Esophagus muscularis mucosa (tissue), 3 donors: Measurements from ENCODE around the gene ZNF485.

Experiments used
- POLR2AphosphoS5 ChIP-seq, 2 donors: sonication (generic); formaldehyde crosslinking; IDR thresholded peaks; one replicate each; pipeline ENCODE4 v1.6.1; 2017; ENCODE audit warnings: antibody characterized with exemption in 2 of 2
- TF ChIP-seq, protein P1 (sequence below), 3 experiments: fragments of 200-600 bp in 2 of 3; fragments of 450-650 bp in 1 of 3; sonication (generic) in 2 of 3; IDR thresholded peaks; one replicate each; pipeline ENCODE4 v1.5.1; 2017 to 2019; ENCODE audit warnings: antibody characterized with exemption in 3 of 3, mild to moderate bottlenecking in 2 of 3, moderate library complexity in 1 of 3

DNA sequence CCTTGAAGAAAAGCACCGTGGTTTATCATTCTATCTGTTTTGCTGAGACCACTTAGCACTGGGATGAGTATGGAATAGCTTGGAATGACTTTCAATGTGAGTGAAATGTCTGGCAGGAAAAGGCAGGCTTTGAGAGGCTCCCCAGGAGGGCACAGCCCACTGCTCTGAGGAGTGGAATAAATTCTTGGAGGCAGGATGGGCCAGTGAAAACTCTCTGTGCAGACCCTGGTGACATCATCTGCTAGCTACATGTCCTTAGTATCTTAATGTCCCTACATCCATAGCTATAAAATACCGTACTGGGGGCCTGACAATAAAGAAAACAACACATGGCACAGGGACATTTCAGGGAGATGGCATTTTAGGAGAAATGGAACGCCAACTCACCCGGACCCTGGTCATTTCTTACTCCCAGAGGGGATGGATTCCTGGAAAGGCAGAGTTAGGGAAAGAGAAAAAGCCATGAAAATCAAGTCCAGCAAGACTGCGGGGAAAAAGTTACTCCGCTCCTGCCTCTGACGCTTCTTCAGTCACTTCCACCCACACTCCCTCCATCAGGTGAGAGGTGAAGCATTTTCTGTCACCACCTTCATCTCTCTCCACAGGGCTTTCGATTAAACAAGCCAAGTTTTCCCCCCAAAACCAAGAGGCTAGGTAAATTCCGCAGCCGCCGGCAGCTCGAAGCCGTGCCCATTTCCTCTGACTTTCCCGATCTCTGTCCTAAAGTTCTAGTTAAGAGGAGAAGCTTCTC is 32.8 kb upstream of the ZNF485 start:
- no peak for TF ChIP-seq POLR2AphosphoS5 (IDR thresholded peaks at IDR 0.05)
- TF ChIP-seq, protein P1, sequence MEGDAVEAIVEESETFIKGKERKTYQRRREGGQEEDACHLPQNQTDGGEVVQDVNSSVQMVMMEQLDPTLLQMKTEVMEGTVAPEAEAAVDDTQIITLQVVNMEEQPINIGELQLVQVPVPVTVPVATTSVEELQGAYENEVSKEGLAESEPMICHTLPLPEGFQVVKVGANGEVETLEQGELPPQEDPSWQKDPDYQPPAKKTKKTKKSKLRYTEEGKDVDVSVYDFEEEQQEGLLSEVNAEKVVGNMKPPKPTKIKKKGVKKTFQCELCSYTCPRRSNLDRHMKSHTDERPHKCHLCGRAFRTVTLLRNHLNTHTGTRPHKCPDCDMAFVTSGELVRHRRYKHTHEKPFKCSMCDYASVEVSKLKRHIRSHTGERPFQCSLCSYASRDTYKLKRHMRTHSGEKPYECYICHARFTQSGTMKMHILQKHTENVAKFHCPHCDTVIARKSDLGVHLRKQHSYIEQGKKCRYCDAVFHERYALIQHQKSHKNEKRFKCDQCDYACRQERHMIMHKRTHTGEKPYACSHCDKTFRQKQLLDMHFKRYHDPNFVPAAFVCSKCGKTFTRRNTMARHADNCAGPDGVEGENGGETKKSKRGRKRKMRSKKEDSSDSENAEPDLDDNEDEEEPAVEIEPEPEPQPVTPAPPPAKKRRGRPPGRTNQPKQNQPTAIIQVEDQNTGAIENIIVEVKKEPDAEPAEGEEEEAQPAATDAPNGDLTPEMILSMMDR (IDR thresholded peaks at IDR 0.05), result no peak
